ENCODE measurements around the gene RASL11B.
A peak's percentile ranks its signal among the peaks of the same experiment; 100 is the strongest.
"Not testable (repeated sequence)": the region's sequence is repeated elsewhere in the genome, so short reads cannot be mapped to it uniquely, and the experiment has no call there.

RASL11B gene

GRCh38 chr4:52824603-52825459 lies 37.3 kb upstream of the RASL11B start:
- peak; percentile 75 for DNase-seq (ENCODE audit: extremely low read depth, low read depth)
- no peak for TF ChIP-seq CTCF (IDR thresholded peaks at IDR 0.05; ENCODE audit: low read depth, low read length)

- no peak for TF ChIP-seq CTCF (IDR thresholded peaks at IDR 0.05; ENCODE audit: low read depth, low read length)
Measured at GRCh38 chr4:52825460-52826090, 36.5 kb upstream of the RASL11B start.

GRCh38 chr4:52833941-52834525 lies 28.1 kb upstream of the RASL11B start:
- DNase-seq (ENCODE audit: extremely low read depth, low read depth), result no peak
- TF ChIP-seq CTCF (IDR thresholded peaks at IDR 0.05; ENCODE audit: low read depth, low read length), result no peak

More at GRCh38 chr4:52825460-52826090, 36.5 kb upstream of the RASL11B start:
- no peak for DNase-seq (ENCODE audit: extremely low read depth, low read depth)

- DNase-seq (ENCODE audit: extremely low read depth, low read depth), result not testable (repeated sequence)
Measured at GRCh38 chr4:52834641-52835456, 27.3 kb upstream of the RASL11B start.

GRCh38 chr4:52836120-52836519 lies 26.0 kb upstream of the RASL11B start:
- no peak for TF ChIP-seq CTCF (IDR thresholded peaks at IDR 0.05; ENCODE audit: low read depth, low read length)
- DNase-seq (ENCODE audit: extremely low read depth, low read depth), result no peak

- TF ChIP-seq CTCF (IDR thresholded peaks at IDR 0.05; ENCODE audit: low read depth, low read length), result no peak
- DNase-seq (ENCODE audit: extremely low read depth, low read depth), result peak; percentile 20
Measured at GRCh38 chr4:52836678-52837077, 25.4 kb upstream of the RASL11B start.

GRCh38 chr4:52837716-52838558 lies 24.2 kb upstream of the RASL11B start:
- no peak for DNase-seq (ENCODE audit: extremely low read depth, low read depth)
- TF ChIP-seq CTCF (IDR thresholded peaks at IDR 0.05; ENCODE audit: low read depth, low read length), result no peak

Data from AG09319 (cell line).